ENCODE results near the gene LSM4.

GRCh38 chr19:18262144-18262543 is 60.7 kb downstream of the LSM4 start:
- no peak for TF ChIP-seq CTCF (IDR thresholded peaks at IDR 0.05)
- no peak for TF ChIP-seq POLR2A (IDR thresholded peaks at IDR 0.05)
